Fibroblast of lung (primary cell): ENCODE data around the gene MAEA.

Experiments
- CTCF ChIP-seq, 2 donors: IDR thresholded peaks in 1 of 2; conservative IDR thresholded peaks in 1 of 2; 1 replicate in 1 of 2; 2 replicates in 1 of 2; pipeline ENCODE4 v1.5.1; 2011 to 2012; ENCODE audit warnings: low read length in 2 of 2, control low read depth in 1 of 2, inconsistent platforms in 1 of 2, low read depth in 1 of 2, mild to moderate bottlenecking in 1 of 2
- EZH2 ChIP-seq: IDR thresholded peaks from 2 replicates; pipeline ENCODE4 v1.5.1; 2012; ENCODE audit warnings: low read length, control low read depth, mild to moderate bottlenecking; ENCODE audit errors: missing control alignments

- TF ChIP-seq CTCF (conservative IDR thresholded peaks at IDR 0.05 in 1 of 2, IDR thresholded peaks at IDR 0.05 in 1 of 2; ENCODE audit: low read depth in 1 of 2, low read length in 2 of 2) = no peak
- TF ChIP-seq EZH2 = no peak
These were observed 26.3 kb downstream of the MAEA start for GRCh38 chr4:1315836-1316536.
